Amniotic stem cell (primary cell): Measurements from ENCODE around the gene MCC.

Experiments used
- DNase-seq: peaks from one replicate; lab custom pipeline; 2025; lab: John Stamatoyannopoulos, UW

MCC gene

DNA sequence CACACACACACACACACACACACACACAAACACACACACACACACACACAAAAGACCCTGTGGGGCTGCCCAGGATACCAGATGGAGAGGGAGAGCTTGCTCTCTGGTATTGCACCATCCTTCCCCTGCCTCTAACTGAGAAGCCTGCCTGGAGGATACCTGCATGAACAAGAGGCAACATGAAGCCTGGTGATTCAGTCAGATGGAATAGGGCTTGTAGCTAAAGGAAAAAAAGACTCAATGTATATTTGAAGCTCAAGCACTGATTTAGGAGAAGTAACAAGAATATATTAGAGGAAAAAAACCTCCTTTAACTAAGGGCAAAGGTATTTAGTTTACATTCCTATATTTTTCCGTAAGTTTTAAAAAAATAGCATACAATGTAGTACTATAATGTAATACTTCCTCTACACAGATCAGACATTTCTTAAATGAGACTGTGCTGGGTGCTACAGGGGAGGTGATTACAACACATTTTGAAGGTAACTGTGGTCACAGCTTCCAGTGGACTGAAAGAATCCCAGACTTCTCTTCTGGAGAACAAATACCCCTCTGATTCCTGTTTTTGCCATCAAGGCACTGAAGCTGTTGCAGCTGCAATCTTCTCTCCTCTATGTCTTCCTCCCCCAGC, 342.4 kb downstream of the MCC start:
- DNase-seq: no peak

DNA sequence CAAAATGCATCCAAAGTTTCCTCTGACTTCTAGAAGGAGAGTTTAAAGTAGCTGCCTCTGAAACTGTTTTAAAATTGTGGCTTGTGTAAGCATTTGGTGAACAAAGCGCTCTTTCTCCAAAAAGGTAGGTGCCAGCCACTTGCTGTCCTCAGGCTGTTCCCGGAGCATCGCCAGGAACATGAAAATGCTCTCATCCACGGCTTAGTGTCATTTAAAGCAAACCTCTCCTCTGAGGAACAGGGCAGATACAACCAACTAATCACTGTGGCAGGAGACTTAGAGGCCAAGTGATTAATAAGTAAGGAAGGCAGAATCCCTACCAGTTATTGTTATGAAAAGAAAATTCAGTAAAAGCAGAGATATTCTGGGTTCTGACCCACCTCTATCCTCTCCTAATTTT, 346.1 kb downstream of the MCC start:
- no peak for DNase-seq

DNA sequence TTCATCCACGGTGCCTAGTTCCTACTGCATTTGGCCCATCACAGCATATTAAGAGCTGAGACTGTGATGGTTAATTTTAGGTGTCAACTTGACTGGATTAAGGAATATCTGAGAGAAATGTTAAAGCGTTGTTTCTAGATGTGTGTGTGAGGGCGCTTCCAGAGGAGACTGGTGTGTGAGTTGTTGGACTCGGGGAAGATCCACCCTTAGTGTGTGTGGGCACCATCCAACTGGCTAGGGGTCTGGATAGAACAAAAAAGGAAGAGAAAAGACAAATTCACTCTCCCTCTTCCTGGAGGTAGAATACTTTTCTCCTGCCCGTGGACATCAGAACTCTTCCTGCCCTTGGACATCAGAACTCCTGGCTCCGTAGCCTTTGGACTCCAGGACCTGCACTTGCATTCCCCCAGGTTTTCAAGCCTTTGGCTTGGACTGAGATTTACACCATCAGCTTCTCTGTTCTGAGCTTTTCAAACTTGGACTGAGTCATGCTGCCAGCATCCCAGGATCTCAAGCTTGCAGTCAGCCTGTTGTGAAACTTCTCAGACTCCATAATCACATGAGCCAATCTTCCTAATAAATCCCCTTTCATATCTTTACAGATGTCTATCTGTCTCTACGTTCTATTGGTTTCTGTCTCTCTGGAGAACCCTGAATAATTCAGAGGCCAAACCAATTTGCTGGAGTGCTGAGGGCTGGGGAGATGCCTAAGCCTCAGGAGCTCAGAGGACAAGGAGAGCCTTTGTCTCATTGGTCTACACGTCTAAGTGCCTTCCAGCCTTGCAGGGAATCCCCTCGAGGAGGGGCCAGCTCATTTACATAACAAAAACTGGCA, 347.2 kb downstream of the MCC start:
- DNase-seq: peak; percentile 39

DNA sequence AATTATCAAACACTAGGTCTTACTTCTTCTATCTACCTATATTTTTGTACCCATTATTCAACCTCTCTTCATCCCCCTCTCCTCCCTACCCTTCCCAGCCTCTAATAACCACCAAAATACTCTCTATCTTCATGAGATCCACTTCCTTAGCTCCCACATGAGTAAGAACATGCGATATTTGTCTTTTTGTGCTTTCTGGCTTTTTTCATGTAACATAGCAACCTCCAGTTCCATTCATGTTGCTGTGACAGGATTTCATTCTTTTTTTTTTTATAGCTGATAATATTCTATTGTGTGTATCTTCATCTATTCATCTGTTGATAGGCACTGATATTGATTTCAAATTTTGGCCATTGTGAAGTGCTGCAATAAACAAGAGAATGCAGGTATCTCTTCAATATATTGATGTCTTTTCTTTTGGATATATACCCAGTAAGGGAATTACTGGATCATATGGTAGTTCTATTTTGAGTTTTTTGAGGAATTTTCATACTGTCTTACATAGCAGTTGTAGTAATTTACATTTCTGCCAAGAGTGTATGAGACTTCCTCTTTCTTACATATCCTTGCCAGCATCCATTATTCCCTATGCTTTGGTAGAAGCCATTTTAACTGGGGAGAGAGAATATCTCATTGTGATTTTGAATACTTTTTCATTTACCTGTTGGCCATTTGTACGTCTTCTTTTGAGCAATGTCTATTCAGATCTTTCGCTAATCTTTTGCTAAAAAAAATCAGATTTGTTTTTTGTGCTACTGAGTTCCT, 354.9 kb downstream of the MCC start:
- no peak for DNase-seq

DNA sequence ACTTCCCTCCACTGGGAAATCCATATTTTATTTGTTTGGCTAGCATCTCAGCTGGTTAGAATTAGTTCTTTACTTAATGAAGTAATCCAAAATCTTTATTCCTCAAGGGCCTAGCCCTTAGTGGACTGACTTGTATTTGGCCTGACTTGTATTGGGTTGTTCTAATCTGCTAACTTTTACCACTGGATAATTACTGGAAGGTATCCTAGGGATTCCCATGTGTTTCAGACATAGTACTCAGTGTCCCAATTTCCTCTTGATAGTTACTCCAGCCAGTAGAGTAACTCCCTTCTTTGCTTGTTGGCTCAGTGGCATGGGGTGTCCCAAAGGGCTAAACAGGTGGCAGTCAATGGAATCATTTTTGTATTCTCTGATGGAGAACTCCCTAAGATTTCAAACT, 355.7 kb downstream of the MCC start:
- DNase-seq: no peak

DNA sequence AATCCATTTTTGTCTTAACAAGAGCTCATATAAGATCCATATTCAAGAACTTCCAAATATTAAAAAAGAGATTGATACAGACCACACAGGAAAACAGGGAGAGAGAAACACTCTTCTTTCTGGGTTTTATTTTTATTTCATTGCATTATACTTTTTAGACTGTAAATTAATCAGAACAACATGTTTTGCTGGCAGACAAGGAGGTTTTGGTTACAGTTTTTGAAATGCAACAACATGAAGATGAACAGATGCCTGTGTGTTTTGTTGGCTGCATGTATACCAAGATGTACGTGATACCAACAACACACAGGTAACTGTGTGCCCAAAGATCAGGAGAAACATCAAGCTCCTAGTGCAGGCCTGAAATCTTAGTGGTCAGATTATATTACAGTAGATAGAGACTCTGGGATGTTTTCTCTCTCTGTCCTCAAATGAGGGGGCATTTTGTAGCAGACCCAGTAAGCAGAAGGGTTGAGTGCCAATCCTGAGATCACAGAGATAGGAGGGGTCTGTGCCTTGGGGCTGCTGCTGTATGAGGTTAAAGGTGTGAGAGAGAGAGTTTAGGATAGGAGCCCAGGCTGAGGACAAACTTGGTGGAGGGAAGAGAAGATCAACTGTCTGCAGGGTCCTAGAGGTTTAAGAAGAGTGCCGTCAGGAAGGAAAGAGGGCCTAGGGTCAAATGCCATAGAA, 359.5 kb downstream of the MCC start:
- no peak for DNase-seq

DNA sequence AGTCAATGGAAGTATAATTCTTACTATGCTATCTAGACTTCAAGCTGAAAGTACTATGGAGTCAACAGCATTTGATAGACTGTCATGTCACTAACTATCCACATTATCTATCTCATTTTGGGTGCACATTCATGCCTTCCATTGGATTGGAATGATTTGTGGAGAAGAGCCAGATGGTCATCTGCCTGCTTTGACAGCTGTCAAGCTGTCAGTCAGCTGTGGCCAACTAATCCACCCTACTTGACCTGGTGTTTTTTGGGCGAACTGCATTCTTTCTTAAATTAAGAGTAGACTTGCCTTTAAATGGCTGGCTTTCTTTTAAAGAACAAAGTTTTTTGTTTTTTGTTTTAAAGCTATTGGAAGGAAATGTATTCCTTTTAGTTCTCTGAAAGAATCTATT, 360.2 kb downstream of the MCC start:
- no peak for DNase-seq

DNA sequence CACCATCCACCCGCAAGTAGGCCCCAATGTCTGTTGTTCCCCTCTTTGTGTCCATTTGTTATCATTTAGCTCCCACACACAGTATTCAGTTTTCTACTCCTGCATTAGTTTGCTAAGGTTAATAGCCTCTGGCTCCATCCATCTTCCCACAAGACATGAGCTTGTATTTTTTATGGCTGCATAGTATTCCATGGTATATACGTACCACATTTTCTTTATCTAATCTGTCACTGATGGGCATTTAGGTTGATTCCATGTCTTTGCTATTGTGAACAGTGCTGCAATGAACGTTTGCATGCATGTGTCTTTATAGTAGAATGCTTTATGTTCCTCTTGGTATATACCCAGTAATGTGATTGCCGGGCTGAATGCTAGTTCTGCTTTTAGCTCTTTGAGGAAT, 361.2 kb downstream of the MCC start:
- no peak for DNase-seq

DNA sequence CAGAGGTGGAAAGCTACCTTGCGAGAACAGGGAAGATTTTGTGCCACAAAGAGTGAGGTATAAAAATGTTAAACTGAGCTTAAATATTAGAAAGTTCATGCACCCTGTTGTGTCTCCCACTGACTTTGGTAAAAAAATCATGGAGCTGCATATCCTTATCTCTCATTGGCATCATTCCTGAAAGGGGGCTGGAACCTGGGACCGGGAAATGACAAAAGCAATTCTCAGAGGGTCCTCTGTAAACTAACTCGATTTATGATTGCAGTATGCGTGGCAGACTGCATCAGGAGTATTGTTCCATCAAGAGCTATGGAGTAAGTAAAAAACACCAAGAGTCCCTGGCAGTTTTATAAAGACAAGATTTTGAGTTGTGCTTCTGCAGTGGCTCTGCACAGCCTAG, 362.9 kb downstream of the MCC start:
- no peak for DNase-seq

DNA sequence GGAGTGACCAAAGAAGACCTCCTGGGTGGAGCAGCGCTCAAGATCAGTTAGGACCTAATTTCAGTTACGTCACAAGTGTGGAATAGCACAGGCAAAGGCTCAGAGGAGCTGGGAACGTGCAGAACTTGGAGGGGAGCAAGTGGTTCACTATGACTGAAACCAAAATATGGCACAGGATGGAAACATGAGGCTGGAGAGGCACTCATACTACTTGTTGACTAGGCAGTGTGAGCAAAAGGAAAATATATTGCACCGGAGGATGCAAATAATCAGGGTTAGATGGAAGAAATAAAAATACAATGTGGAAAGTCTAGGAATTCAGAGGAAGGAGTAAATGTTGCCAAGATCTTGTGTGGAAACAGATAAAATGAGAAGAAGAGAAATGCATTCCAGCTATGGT, 363.3 kb downstream of the MCC start:
- DNase-seq: no peak

DNA sequence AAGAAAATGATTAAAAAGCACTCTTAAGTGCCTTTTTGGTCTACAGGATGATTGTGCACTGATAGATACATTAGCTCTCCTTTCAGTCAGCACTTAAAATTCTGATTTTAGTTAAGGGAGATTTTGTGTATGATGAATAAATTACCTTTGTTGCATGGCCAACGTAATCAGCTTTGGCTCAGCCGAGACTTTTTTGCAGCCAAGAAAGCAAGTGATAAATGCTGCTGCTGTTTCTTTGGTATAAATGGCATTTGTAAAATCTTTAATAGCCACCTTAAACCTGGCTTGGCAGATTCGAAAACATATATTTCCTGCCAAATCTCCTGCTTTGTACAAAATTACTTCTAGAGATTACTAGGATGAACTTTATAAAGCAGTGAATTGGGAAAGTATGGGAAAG, 364.0 kb downstream of the MCC start:
- DNase-seq: no peak

DNA sequence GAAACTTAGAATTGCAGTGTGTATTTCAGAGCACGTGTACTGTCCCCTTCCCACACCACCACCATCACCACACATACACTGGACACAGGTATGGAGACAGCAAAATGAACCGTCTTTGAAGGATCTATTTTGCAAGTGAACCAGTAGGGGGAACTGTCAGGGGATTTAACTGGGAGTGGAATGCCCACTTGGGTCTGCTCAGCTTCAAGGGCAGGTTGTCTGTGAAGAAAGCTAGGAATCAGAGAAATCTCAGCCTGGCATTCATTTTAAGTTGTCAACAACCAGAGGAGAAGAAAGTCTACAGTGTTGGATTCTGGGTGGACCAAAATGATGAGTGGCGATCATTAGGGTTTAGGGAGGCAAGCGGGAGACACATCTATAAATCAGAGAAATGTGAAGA, 364.6 kb downstream of the MCC start:
- DNase-seq: no peak

DNA sequence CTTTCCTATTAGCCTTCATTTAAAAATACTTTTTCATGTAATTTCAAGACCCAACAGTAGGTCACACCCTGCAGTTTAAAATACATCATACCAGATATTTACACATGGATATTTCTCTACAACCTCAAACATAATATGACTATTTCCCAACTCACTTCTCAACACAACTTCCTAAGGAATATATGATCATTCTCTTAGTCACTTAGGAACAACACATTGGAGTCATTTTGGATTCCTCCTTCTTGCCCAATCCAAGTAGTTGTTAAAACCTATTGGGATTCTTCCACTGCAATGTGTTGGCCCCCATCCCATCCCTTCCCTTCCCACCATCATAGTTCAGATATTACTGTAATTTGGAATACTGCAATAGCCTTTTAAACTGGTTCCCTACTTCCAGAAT, 366.2 kb downstream of the MCC start:
- no peak for DNase-seq

DNA sequence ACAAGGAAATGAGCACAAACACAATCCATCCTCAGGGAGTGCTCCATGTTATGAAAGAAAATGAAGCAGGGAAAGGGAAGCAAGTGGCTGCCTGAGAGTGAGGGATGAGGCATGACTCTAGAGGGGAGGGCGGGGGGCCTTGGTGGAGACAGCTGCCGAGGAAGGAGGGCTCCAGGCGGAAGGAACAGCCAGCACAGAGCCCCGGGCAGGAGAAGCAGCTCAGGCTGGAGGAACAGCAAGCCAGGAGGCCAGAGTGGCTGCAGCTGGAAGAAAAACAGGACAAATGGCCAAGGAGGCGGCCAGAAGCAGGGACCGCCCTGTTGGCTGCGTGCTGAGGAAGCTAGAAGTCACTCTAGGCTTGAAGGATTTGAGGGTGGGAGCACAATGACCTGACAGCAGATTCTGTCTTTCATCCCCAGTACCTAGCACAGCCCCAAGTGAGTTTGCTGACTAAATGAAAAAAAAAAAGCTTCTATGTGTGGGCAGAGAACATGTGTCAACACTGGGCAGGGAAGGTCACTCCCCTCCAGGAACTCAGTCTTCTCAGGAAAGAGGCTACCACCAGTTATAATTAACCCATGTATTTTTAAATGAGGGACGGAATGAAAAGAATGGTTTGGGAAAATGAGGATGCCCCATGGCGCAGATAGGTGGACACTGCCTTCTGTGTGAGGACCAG, 368.9 kb downstream of the MCC start:
- DNase-seq: no peak

DNA sequence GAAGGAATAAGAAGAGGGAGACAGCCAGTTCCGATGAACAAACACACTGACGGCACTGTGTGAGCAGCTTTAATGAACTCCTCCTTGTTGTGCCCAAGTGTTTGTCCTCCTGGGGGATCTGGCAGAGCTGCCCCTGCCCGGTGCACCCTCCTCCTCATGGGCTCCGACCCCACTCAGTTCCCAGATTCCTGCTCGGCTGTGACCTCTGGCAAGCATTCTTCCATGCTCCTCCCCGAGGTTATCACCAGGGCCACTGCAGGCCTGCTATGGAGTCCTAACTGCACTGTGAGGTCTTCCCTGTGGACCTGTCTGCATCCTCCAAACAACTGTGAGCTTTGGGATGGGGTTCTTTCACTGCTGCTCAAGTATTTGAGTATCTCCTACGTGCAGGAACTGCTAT, 369.5 kb downstream of the MCC start:
- DNase-seq: no peak

DNA sequence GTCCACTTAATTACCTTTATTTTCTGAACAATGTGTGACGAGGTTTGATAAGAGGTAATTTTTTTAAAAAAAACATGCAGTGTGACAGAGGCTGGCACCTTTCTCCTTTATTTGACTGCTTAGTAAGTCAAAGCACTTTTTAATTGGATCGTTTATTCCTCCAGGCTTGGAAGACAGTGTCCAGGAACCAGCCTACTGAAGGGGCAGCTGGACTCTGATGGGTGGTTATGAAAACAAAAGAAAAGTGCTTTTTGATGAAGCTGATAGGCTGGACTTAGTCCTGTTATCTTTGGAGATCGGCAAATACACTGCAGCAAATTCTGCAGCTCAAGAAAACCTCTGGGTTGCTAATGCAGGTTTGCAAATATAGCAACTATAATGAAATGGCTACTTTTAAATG, 370.0 kb downstream of the MCC start:
- no peak for DNase-seq

DNA sequence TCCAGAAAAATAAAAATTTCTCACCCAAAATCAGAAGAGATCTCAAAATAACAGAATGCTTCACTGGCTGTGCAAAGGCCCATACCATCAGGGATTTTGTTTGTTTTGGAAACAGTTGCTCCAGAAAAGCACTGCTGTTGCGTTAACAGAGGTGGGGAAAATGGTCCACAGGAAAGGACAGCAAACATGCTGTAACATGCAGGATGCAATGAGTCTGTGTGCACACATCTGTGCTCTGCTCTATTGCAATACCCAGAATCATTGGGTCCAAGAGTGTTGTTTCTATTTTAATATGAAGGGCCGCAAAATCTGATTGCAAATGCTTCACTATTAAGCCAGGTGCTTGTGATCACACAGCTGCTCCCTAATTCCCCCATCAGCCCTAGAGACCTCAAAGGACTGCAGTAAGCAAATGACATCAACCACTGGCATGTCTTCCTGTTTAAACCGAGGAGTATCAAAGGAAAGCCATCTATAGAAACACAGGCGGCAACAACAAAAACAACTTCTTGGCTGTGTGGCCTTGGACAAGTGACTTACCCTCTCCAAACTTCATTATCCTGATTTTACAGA, 370.6 kb downstream of the MCC start:
- DNase-seq: no peak

DNA sequence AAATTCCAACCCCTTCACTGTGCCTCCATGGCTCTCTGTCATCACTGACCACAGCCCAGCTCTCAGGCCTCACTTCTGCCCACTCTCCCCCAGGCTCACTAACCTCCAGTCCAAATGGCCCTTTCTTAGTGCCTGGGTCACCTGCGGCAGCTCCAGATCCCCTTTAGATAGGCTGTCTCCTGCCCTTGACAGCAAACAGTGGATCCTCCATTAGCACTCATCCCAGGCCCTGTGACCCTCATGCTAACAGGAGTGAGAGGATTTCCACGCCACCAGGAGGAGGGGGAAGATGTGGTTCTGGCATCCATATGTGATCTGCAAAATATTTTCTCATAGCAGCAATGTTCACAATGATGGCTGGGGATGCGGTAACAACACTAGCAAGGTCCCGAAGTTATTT, 372.3 kb downstream of the MCC start:
- DNase-seq: no peak

DNA sequence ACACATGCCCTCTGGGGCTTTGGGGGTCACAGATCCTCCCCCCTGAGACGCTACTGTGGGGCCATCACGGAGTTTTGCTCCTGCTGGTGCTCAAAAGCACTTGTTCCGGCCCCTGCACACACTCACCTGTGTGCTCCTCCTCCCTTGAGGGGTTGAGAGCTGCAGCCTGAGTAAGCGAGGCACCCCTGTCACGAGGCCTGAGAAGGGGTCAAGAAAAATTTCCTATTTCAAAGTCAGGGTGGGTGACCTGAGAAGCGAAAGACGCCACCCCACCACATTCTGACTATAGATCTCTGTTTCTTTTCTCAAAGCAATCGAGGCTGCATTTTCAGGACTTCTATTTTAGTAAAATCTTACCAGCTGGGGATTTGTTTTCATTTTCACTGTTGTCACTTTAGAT, 373.2 kb downstream of the MCC start:
- no peak for DNase-seq

DNA sequence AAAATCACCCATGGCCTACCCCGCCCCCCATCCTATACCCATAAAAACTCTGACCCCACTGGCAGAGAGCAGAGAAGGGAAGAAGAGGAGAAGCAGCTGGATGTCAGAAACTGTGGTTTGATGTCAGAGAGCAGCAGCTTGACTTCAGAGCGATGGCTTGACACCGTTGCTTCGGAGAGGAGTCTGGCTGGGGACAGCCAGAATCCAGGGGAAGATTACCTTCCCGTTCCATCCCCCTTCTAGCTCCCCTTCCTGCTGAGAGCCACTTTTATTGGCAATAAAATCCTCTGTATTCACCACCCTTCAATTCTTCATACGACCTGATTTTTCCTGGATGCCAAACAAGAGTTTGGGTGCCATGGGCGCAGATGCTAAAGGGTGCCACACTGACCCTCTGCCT, 373.7 kb downstream of the MCC start:
- no peak for DNase-seq

DNA sequence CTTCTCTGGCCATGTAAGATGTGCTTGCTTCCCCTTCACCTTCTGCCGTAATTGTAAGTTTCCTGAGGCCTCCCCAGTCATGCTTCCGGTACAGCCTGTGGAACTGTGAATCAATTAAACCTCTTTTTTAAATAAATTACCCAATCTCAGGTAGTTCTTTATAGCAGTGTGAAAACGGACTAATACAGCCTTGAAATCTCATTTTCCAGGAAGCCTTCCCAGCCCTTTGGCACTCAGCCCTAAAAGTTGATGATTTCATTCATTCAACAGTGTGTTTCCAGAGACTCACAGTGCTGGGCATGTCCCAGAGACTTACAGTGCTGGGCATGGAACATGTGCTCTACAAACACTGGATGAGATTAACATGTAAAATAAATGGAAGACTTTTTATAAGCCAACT, 375.8 kb downstream of the MCC start:
- DNase-seq: no peak

DNA sequence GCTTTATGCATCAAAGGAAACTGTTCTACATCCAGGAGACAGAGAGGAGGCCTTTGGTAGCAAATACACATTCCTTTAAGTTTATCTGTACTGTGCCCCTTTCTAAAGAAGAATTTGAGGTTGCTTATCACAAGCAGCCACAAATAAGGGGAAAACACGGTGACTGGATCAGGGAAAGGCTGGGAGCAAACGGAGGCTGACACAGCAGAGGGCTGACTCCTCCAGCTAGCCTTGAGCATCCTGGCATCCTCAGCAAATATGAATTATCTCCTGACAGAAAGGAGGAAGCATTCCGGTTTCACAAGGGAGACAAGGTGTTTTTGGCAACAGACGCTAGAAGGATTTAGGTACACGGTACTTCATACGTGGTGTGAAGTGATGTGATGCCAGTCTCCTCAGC, 378.1 kb downstream of the MCC start:
- DNase-seq: no peak
